Measurements from ENCODE around the gene LEKR1. TPM values are rescaled to one million over a fixed set of nuclear protein-coding genes. Genes with fewer than 3 reads are reported as not detected.
"Not testable (repeated sequence)": the region's sequence is repeated elsewhere in the genome, so short reads cannot be mapped to it uniquely, and the experiment has no call there.

LEKR1 gene
- total and polyA plus RNA-seq, 7 donors, result 0.12 to 0.79 (median 0.32) TPM; not detected in 2

- Histone ChIP-seq H3K36me3 (ENCODE audit: insufficient read depth in 1 of 2, low read depth in 1 of 2) (no peaks in the 10 kb centered on the region), H3K9me3 (no peaks in the 10 kb centered on the region), H3K4me3 (no peak overlapping the region), H3K27me3 (ENCODE audit: insufficient read depth in 3 of 3, low read length in 2 of 3) (no peaks in the 10 kb centered on the region), H3K4me1 (no peaks in the 10 kb centered on the region), H3K27ac (no peak overlapping the region)
- intact Hi-C loops (cut with DNase I), result no loop called here
- DNase-seq (no peak), ATAC-seq (no peak)
- no peak for TF ChIP-seq CTCF (IDR thresholded peaks at IDR 0.05)
- 60 to 73% (median 70%) methylated on average over 3 of the region's 3 CpGs for WGBS, 3 donors
These were observed 136.9 kb downstream of the LEKR1 start for GRCh38 chr3:156963096-156963495.

- intact Hi-C loops (cut with DNase I), result no loop called here
- H3K27ac ChIP-seq, result no peak overlapping the region
- H3K36me3 ChIP-seq (ENCODE audit: insufficient read depth in 1 of 2, low read depth in 1 of 2), result no peaks in the 10 kb centered on the region
- DNase-seq (no peak), ATAC-seq (no peak)
- H3K4me3 ChIP-seq, result no peak overlapping the region
- H3K4me1 ChIP-seq, result no peaks in the 10 kb centered on the region
- H3K9me3 ChIP-seq, result no peaks in the 10 kb centered on the region
- no peak for TF ChIP-seq CTCF (IDR thresholded peaks at IDR 0.05)
- no peaks in the 10 kb centered on the region for H3K27me3 ChIP-seq (ENCODE audit: insufficient read depth in 3 of 3, low read length in 2 of 3)
- WGBS, 3 donors, result 73 to 88% (median 83%) methylated on average over 3 of the region's 3 CpGs
These were observed 138.4 kb downstream of the LEKR1 start for GRCh38 chr3:156964577-156964976.

GRCh38 chr3:156966349-156966748 is 140.2 kb downstream of the LEKR1 start:
- H3K4me1 ChIP-seq; DNase-seq; H3K27ac ChIP-seq; intact Hi-C loops (cut with DNase I); H3K4me3 ChIP-seq; H3K27me3 ChIP-seq (ENCODE audit: insufficient read depth in 3 of 3, low read length in 2 of 3); H3K36me3 ChIP-seq (ENCODE audit: insufficient read depth in 1 of 2, low read depth in 1 of 2); H3K9me3 ChIP-seq; ATAC-seq: not testable (repeated sequence)
- WGBS, 3 donors, result 93 to 96% (median 94%) methylated on average over 9 to 10 of the region's 10 CpGs

GRCh38 chr3:156973954-156974353 is 147.8 kb downstream of the LEKR1 start:
- Histone ChIP-seq H3K9me3 (no peaks in the 10 kb centered on the region), H3K27ac (no peak overlapping the region), H3K36me3 (ENCODE audit: insufficient read depth in 1 of 2, low read depth in 1 of 2) (no peaks in the 10 kb centered on the region), H3K4me3 (no peak overlapping the region), H3K4me1 (no peaks in the 10 kb centered on the region), H3K27me3 (ENCODE audit: insufficient read depth in 3 of 3, low read length in 2 of 3) (no peaks in the 10 kb centered on the region)
- intact Hi-C loops (cut with DNase I), result no loop called here
- ATAC-seq, result no peak
- DNase-seq, result no peak
- 83 to 93% (median 85%) methylated on average over 2 of the region's 2 CpGs for WGBS, 3 donors
- TF ChIP-seq CTCF (IDR thresholded peaks at IDR 0.05), result no peak

GRCh38 chr3:156974931-156975330 is 148.8 kb downstream of the LEKR1 start:
- no peak for ATAC-seq
- WGBS, 3 donors, result 90 to 96% (median 94%) methylated on average over 1 of the region's 1 CpG

More at GRCh38 chr3:156974931-156975330, 148.8 kb downstream of the LEKR1 start:
- Histone ChIP-seq H3K27me3 (ENCODE audit: insufficient read depth in 3 of 3, low read length in 2 of 3) (no peaks in the 10 kb centered on the region), H3K4me1 (no peaks in the 10 kb centered on the region), H3K27ac (no peak overlapping the region), H3K4me3 (no peak overlapping the region), H3K9me3 (no peaks in the 10 kb centered on the region), H3K36me3 (ENCODE audit: insufficient read depth in 1 of 2, low read depth in 1 of 2) (no peaks in the 10 kb centered on the region)
- no peak for TF ChIP-seq CTCF (IDR thresholded peaks at IDR 0.05)
- intact Hi-C loops (cut with DNase I), result no loop called here
- no peak for DNase-seq

Data from psoas muscle (tissue), 8 donors.